ENCODE data around the gene NR5A1.

GRCh38 chr9:124493794-124494479 is 13.3 kb downstream of the NR5A1 start:
- no peak for TF ChIP-seq ISL1 (CRISPR knock-in tag; IDR thresholded peaks at IDR 0.05)
- TF ChIP-seq PPARA (CRISPR knock-in tag; IDR thresholded peaks at IDR 0.05; ENCODE audit: borderline replicate concordance) = no peak
- TF ChIP-seq CSDC2 (CRISPR knock-in tag; IDR thresholded peaks at IDR 0.05) = no peak
- no peak for TF ChIP-seq ZFP30 (CRISPR knock-in tag; IDR thresholded peaks at IDR 0.05)
